GM20431 (cell line): ENCODE results near the gene FCRLB.
"Not testable (repeated sequence)": the region's sequence is repeated elsewhere in the genome, so short reads cannot be mapped to it uniquely, and the experiment has no call there.

ENCODE experiments used
- in situ Hi-C: fragments of 300-500 bp; cut with MseI, MboI; formaldehyde crosslinking; loops from one replicate; pipeline ENCODE4 v1.15.0; 2020; ENCODE audit warnings: low sequenced_read_pairs; ENCODE audit not compliant: unreplicated experiment

FCRLB gene, protein sequence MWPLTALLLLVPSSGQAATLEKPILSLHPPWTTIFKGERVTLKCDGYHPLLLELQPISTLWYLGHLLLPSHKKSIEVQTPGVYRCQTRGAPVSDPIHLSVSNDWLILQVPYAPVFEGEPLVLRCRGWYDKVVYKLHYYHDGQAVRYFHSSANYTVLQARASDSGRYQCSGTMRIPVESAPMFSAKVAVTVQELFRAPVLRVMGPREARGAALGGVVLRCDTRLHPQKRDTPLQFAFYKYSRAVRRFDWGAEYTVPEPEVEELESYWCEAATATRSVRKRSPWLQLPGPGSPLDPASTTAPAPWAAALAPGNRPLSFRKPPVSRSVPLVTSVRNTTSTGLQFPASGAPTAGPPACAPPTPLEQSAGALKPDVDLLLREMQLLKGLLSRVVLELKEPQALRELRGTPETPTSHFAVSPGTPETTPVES

GRCh38 chr1:161720956-161721737, at the start of gene FCRLB:
Gene FCRLB, plus strand, starts transcription at chr1:161721544. Its CDS starts 1,129 bp downstream, at chr1:161722673.
- in situ Hi-C loops: no loop called here

DNA sequence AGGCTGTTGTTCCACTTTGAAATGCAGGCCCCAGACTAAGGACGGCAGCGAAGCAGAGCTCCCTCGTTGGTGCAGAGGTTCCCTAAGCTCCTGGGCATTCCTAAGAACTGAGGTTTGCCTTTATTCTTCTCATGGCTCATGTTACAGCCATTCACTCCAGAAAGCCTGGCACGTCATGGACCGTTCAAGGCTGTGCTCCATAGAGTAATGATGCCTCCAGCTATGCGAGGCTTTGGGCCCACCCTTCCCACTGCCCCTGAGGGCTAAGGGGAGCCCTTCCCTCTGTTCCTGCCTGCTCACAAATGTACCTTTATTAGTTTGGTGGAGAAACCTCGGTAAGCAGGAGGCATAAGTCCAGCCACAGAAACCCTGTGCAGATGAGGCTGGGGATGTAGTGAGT, 47.9 kb upstream of the FCRLB start:
- in situ Hi-C loops: not testable (repeated sequence)

DNA sequence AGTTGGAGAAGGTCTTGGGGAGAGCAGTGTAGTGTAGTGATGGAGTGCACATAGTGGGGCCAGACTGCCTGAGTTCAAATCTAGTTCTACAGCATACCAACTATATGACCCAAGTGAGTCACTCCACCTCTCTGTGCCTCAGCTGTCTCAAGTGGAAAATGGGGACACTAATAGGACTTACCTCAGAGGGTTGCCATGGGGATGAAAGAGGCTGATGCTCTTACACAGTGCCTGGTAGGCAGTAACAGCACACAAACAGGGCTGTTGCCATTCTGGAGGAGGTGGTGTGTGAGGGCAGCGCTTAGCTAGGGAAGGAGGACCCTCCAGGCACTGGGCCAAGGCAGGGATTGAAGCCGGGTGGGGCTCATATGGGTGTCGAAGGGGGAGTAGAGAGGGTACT, 46.9 kb upstream of the FCRLB start:
- in situ Hi-C loops: not testable (repeated sequence)

DNA sequence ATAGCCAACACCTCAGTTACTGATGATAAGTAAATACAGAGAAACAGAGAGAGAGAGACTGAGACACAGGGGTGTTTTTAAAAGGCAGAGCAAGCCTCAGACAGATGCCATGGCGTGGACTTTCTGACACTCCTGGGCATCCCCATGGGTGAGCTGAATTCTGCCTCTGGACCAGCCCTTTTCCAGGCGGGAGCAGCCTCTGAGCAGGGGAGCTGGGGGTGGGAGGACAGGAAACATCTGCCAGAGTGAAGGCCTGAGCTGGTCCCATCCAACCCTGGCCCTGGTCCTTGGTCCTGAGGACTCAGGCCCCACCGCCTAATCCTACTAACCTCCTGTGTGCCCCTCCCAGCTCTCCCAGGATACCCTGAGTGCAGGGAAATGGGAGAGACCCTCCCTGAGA, 46.4 kb upstream of the FCRLB start:
- in situ Hi-C loops: not testable (repeated sequence)

GRCh38 chr1:161676441-161676840, 44.9 kb upstream of the FCRLB start:
- in situ Hi-C loops: no loop called here

DNA sequence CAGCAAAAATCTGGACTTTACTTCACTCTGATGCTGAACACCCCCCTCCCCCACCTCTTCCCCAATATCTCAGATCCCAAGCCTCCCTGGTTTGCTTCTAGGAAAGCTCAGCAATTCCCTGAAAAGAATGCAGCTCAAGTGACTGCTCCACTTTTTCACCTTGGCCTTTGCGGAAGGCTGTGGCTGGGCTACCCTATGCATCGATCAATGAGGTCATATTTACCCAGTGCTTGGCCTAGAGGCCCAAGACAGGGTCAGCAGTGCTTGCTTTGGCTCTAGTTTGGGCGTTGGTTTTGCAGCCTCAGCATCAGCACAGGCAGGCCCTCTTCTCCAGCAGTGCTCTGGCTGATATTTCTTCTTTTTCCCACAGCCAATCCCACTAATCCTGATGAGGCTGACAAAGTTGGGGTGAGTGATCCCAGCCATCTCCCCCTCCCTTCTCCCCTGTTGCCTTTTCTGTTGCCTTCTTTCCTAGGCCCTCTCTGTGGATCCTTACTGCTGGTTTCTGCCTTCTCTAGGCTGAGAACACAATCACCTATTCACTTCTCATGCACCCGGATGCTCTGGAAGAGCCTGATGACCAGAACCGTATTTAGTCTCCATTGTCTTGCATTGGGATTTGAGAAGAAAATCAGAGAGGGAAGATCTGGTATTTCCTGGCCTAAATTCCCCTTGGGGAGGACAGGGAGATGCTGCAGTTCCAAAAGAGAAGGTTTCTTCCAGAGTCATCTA, 44.2 kb upstream of the FCRLB start:
- in situ Hi-C loops: no loop called here

- in situ Hi-C loops: no loop called here
Observed at GRCh38 chr1:161678500-161678899, 42.8 kb upstream of the FCRLB start.

- in situ Hi-C loops: no loop called here
Observed at GRCh38 chr1:161681879-161682278, 39.5 kb upstream of the FCRLB start.

- in situ Hi-C loops: no loop called here
Observed at GRCh38 chr1:161688946-161689345, 32.4 kb upstream of the FCRLB start.

DNA sequence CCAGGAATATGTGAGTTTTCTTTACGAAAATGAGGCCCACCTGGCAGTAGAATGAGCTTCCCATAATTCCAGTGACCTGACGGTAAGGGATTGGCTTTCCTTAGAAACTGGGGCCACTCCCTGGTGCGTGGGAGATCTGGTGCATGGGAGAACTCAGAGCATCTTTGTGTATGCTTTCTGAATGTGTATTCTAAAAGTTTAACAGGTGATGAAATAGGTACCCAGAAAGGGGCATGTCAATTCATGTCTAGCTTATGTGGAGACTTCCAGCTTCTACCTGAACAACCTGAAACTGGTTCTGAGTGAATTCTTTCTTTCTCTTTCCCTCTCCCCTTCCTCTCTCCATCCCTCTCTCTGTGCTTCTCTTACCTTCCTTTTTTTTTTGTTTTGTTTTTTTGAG, 29.5 kb upstream of the FCRLB start:
- in situ Hi-C loops: no loop called here

GRCh38 chr1:161693020-161693712, 28.2 kb upstream of the FCRLB start:
- in situ Hi-C loops: not testable (repeated sequence)

DNA sequence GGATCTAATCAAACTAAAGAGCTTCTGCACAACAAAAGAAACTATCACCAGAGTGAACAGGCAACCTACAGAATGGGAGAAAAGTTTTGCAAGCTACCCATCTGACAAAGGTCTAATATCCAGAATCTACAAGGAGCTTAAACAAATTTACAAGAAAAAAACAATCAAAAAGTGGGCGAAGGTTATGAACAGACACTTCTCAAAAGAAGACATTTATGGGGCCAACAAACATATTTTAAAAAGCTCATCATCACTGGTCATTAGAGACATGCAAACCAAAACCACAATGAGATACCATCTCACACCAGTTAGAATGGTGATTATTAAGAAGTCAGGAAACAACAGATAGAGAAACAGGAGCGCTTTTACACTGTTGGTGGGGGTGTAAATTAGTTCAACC, 23.0 kb upstream of the FCRLB start:
- in situ Hi-C loops: not testable (repeated sequence)

DNA sequence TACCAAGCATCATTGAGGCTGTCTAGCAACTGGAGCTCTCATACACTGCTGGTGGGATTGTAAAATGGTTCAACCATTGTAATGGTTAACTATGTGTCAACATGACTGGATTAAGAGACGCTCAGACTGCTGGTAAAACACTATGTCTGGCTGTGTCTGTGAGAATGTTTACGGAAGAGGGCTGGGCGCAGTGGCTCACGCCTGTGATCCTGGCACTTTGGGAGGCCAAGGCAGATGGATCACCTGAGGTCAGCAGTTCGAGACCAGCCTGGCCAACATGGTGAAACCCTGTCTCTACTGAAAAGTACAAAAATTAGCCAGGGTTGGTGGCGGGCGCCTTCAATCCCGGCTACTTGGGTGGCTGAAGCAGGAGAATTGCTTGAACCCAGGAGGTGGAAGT, 19.1 kb upstream of the FCRLB start:
- in situ Hi-C loops: no loop called here

DNA sequence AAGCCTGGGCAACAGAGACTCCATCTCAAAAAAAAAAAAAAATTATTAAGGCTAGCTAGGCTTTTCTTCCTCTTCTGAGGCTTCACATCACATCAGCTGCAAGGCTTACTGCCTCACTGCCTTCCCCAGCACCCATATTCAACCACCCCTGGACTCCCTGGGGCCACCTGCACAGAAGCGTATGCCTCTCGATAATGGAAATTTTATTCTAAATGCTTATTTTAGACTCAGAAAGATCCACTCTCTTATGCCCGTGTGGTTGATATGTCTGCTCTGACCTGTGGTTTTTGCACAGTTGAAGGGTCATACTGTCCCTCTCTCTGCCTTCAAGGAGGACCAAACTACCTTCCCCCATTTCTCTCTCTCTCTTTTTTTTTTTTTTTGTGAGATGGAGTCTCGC, 15.8 kb upstream of the FCRLB start:
- in situ Hi-C loops: no loop called here

GRCh38 chr1:161706113-161706481, 15.2 kb upstream of the FCRLB start:
- in situ Hi-C loops: no loop called here

DNA sequence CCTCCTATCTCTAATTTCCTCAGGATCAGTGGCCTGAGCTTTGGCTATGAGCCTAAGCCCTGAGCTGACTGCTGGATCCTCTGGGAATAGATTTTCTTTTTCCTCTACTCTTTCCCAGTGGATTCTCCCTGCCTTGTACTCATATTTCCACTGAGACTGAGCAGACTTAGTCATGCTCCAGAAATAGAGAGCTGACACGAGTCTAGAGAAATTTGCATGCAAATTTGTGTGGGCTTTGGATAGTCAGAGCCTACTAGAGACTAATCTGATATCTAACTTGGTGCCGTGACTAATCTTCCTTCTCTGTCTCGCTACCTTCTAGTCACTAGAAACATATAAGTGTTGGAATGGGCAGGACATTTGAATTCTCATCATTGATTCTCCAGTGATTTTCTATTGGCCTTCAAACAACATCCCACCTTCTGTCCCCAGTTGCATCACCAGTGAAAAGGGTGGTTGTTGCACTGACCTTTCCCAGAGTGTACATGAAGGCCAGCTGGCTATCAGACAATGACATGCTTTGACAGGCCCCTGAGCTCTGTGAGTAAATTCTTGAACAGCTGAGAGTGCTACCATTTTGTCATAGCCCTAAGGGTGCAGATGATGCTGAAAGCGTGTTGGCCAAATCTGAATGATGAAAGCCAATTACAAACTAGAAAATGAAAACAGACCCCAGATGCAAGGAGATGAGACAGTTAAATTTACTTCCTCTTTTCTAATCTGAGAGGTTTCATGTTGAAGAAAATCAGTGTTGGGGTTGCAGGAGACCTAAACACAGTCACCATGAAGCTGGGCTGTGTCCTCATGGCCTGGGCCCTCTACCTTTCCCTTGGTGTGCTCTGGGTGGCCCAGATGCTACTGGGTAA, 14.6 kb upstream of the FCRLB start, which contains the start of gene FCRLA:
FCRLA (plus strand) TSS at position 748 of the 866 bp plus-strand sequence; CDS start at position 784, 36 bp downstream.
- in situ Hi-C loops: no loop called here

- in situ Hi-C loops: no loop called here
Observed at GRCh38 chr1:161707503-161707902, 13.8 kb upstream of the FCRLB start.

- in situ Hi-C loops: no loop called here
Observed at GRCh38 chr1:161709373-161709772, 12.0 kb upstream of the FCRLB start.

DNA sequence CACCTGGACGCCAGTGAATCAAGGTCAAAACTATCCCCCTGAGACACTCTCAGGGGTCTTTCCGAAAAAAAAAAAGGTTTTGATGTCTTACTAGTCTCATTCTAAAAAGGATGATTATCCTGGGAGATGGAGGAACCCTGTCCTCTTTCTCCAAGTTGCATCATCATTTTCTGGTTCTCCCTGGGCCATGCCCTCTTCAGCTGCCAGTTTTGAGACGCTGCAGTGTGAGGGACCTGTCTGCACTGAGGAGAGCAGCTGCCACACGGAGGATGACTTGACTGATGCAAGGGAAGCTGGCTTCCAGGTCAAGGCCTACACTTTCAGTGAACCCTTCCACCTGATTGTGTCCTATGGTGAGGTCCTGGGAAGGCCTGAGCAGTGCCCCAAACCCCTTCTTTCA, 10.8 kb upstream of the FCRLB start:
- in situ Hi-C loops: no loop called here
